ENCODE results near the gene C11orf97.

Gene C11orf97

GRCh38 chr11:94518300-94518699 is 6.0 kb downstream of the C11orf97 start:
- no peak overlapping the region for H3K56ac ChIP-seq (ENCODE audit: low read length)
- WGBS (ENCODE audit: extremely low coverage, insufficient coverage, low lambda C conversion rate), result no CpG with 5 or more reads among the region's 4 CpGs
- DNase-seq, result no peak
- no peaks in the 10 kb centered on the region for H3K27me3 ChIP-seq (ENCODE audit: insufficient read depth, low read length, poor library complexity)
- no peaks in the 10 kb centered on the region for H3K4me1 ChIP-seq (ENCODE audit: control insufficient read depth, low read depth, low read length)
- H3K4me3 ChIP-seq (ENCODE audit: low read length), result no peak overlapping the region
- no peaks in the 10 kb centered on the region for H3K79me1 ChIP-seq (ENCODE audit: low read length)
- H2BK120ac ChIP-seq (ENCODE audit: low read depth, low read length), result no peak overlapping the region
- no peak overlapping the region for H3K23ac ChIP-seq (ENCODE audit: low read length)
- H3K4me2 ChIP-seq (ENCODE audit: low read length), result no peak overlapping the region
- no peak overlapping the region for H3K27ac ChIP-seq (ENCODE audit: low read depth, low read length)
- H3K79me2 ChIP-seq (ENCODE audit: control insufficient read depth, insufficient read depth, low read length), result no peaks in the 10 kb centered on the region
- no peak overlapping the region for H3K4ac ChIP-seq (ENCODE audit: low read depth, low read length)
- no peak overlapping the region for H2BK15ac ChIP-seq (replicated peaks; ENCODE audit: low read depth)
- H2BK5ac ChIP-seq (ENCODE audit: low read length), result no peak overlapping the region
- no peak overlapping the region for H4K8ac ChIP-seq (ENCODE audit: low read depth, low read length)
- H3K9ac ChIP-seq (ENCODE audit: low read length), result no peak overlapping the region
- H2AK5ac ChIP-seq (ENCODE audit: low read length), result no peak overlapping the region
- no peak overlapping the region for H4K5ac ChIP-seq (ENCODE audit: low read length)
- H3K18ac ChIP-seq (ENCODE audit: low read length), result no peak overlapping the region
- H3K36me3 ChIP-seq (ENCODE audit: control insufficient read depth, insufficient read depth, low read length), result no peaks in the 10 kb centered on the region

DNA sequence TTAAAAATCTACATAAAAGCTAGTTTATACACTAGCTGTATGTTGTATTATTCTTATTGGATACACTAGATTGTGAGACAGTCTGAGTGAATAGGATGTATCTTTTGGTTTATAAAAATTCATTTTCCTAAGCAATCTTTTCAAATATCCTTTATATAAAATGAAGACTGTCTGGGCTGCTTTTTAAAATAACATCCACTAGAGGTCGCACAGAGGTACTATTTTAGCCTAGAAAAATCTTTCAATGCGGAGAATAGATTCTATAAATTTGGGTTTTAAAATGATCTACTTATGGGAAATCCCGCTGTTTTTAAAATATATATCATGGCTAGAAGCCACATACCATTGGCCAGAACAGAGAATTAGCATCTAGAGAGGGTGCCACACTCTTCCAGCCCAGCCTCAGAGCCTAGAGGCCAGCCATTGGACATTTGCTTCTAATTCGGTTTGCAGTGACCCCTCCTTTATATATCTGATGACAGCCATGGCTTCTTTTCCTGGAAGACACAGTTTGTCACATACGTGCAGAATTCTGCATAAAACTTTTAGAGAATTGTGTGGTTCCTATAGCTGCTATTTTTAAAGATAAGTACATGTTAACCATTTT is 7.3 kb downstream of the C11orf97 start:
- WGBS (ENCODE audit: extremely low coverage, insufficient coverage, low lambda C conversion rate), result no CpG with 5 or more reads among the region's 5 CpGs
- Histone ChIP-seq H2AK5ac (ENCODE audit: low read length) (no peak overlapping the region), H4K8ac (ENCODE audit: low read depth, low read length) (no peak overlapping the region), H3K27me3 (ENCODE audit: insufficient read depth, low read length, poor library complexity) (no peaks in the 10 kb centered on the region), H3K18ac (ENCODE audit: low read length) (no peak overlapping the region), H3K79me2 (ENCODE audit: control insufficient read depth, insufficient read depth, low read length) (no peaks in the 10 kb centered on the region), H3K9ac (ENCODE audit: low read length) (no peak overlapping the region), H4K5ac (ENCODE audit: low read length) (no peak overlapping the region), H3K4ac (ENCODE audit: low read depth, low read length) (no peak overlapping the region), H3K79me1 (ENCODE audit: low read length) (no peaks in the 10 kb centered on the region), H3K36me3 (ENCODE audit: control insufficient read depth, insufficient read depth, low read length) (no peaks in the 10 kb centered on the region), H3K23ac (ENCODE audit: low read length) (no peak overlapping the region), H3K56ac (ENCODE audit: low read length) (no peak overlapping the region), H2BK15ac (replicated peaks; ENCODE audit: low read depth) (no peak overlapping the region), H2BK120ac (ENCODE audit: low read depth, low read length) (no peak overlapping the region), H3K27ac (ENCODE audit: low read depth, low read length) (no peak overlapping the region), H3K4me3 (ENCODE audit: low read length) (no peak overlapping the region), H2BK5ac (ENCODE audit: low read length) (no peak overlapping the region), H3K4me2 (ENCODE audit: low read length) (no peak overlapping the region), H3K4me1 (ENCODE audit: control insufficient read depth, low read depth, low read length) (no peaks in the 10 kb centered on the region)
- DNase-seq, result no peak

- H2BK15ac ChIP-seq (replicated peaks; ENCODE audit: low read depth), result no peak overlapping the region
- H3K27ac ChIP-seq (ENCODE audit: low read depth, low read length), result no peak overlapping the region
- H3K4me1 ChIP-seq (ENCODE audit: control insufficient read depth, low read depth, low read length), result no peaks in the 10 kb centered on the region
- H3K4me2 ChIP-seq (ENCODE audit: low read length), result no peak overlapping the region
- H4K5ac ChIP-seq (ENCODE audit: low read length), result no peak overlapping the region
- no CpG with 5 or more reads among the region's 5 CpGs for WGBS (ENCODE audit: extremely low coverage, insufficient coverage, low lambda C conversion rate)
- no peak overlapping the region for H4K8ac ChIP-seq (ENCODE audit: low read depth, low read length)
- H2AK5ac ChIP-seq (ENCODE audit: low read length), result no peak overlapping the region
- peak; percentile 59 for DNase-seq
- no peaks in the 10 kb centered on the region for H3K79me1 ChIP-seq (ENCODE audit: low read length)
- no peak overlapping the region for H3K9ac ChIP-seq (ENCODE audit: low read length)
- H3K18ac ChIP-seq (ENCODE audit: low read length), result no peak overlapping the region
- H3K23ac ChIP-seq (ENCODE audit: low read length), result no peak overlapping the region
- H2BK120ac ChIP-seq (ENCODE audit: low read depth, low read length), result no peak overlapping the region
- H3K36me3 ChIP-seq (ENCODE audit: control insufficient read depth, insufficient read depth, low read length), result no peaks in the 10 kb centered on the region
- no peak overlapping the region for H3K4ac ChIP-seq (ENCODE audit: low read depth, low read length)
- H3K27me3 ChIP-seq (ENCODE audit: insufficient read depth, low read length, poor library complexity), result no peaks in the 10 kb centered on the region
- no peaks in the 10 kb centered on the region for H3K79me2 ChIP-seq (ENCODE audit: control insufficient read depth, insufficient read depth, low read length)
- no peak overlapping the region for H3K56ac ChIP-seq (ENCODE audit: low read length)
- H2BK5ac ChIP-seq (ENCODE audit: low read length), result no peak overlapping the region
- no peak overlapping the region for H3K4me3 ChIP-seq (ENCODE audit: low read length)
Measured at GRCh38 chr11:94521684-94522083, 9.4 kb downstream of the C11orf97 start.

DNA sequence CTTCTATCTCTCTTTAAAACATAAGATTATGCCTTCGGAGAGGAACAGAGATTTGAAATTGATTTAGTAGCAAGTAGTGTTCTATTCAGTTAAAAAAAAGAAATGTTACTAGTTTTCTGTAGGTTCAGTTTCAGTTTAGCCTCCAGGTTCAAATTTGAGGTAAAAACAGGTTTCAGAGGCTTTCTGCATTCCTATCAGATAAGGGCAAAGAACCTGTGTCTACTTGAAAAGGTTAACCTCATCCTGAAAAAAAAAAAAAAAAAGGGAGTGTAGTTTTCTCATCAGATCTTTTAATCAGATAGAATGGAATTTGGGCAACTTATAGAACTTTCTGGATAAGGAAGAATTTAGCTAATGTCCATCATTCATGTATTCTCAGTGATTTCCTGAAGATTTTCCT is 12.1 kb downstream of the C11orf97 start:
- Histone ChIP-seq H3K79me2 (ENCODE audit: control insufficient read depth, insufficient read depth, low read length) (no peaks in the 10 kb centered on the region), H3K4ac (ENCODE audit: low read depth, low read length) (no peak overlapping the region), H4K5ac (ENCODE audit: low read length) (no peak overlapping the region), H3K56ac (ENCODE audit: low read length) (no peak overlapping the region), H3K27me3 (ENCODE audit: insufficient read depth, low read length, poor library complexity) (no peaks in the 10 kb centered on the region), H2BK120ac (ENCODE audit: low read depth, low read length) (no peak overlapping the region), H3K4me1 (ENCODE audit: control insufficient read depth, low read depth, low read length) (no peaks in the 10 kb centered on the region), H3K4me2 (ENCODE audit: low read length) (no peak overlapping the region), H3K79me1 (ENCODE audit: low read length) (no peaks in the 10 kb centered on the region), H3K36me3 (ENCODE audit: control insufficient read depth, insufficient read depth, low read length) (no peaks in the 10 kb centered on the region), H3K9ac (ENCODE audit: low read length) (no peak overlapping the region), H3K4me3 (ENCODE audit: low read length) (no peak overlapping the region), H3K18ac (ENCODE audit: low read length) (no peak overlapping the region), H3K23ac (ENCODE audit: low read length) (no peak overlapping the region), H2AK5ac (ENCODE audit: low read length) (no peak overlapping the region), H4K8ac (ENCODE audit: low read depth, low read length) (no peak overlapping the region), H2BK15ac (replicated peaks; ENCODE audit: low read depth) (no peak overlapping the region), H3K27ac (ENCODE audit: low read depth, low read length) (no peak overlapping the region), H2BK5ac (ENCODE audit: low read length) (no peak overlapping the region)
- no CpG with 5 or more reads among the region's 1 CpG for WGBS (ENCODE audit: extremely low coverage, insufficient coverage, low lambda C conversion rate)
- DNase-seq, result no peak

- no peak overlapping the region for H2BK15ac ChIP-seq (replicated peaks; ENCODE audit: low read depth)
- H3K4me2 ChIP-seq (ENCODE audit: low read length), result no peak overlapping the region
- H3K36me3 ChIP-seq (ENCODE audit: control insufficient read depth, insufficient read depth, low read length), result no peaks in the 10 kb centered on the region
- no peak overlapping the region for H3K9ac ChIP-seq (ENCODE audit: low read length)
- no peak overlapping the region for H2AK5ac ChIP-seq (ENCODE audit: low read length)
- H3K4ac ChIP-seq (ENCODE audit: low read depth, low read length), result no peak overlapping the region
- no peak overlapping the region for H4K8ac ChIP-seq (ENCODE audit: low read depth, low read length)
- no peaks in the 10 kb centered on the region for H3K79me1 ChIP-seq (ENCODE audit: low read length)
- no peak overlapping the region for H3K18ac ChIP-seq (ENCODE audit: low read length)
- no peaks in the 10 kb centered on the region for H3K79me2 ChIP-seq (ENCODE audit: control insufficient read depth, insufficient read depth, low read length)
- no peak overlapping the region for H2BK5ac ChIP-seq (ENCODE audit: low read length)
- no peak overlapping the region for H3K27ac ChIP-seq (ENCODE audit: low read depth, low read length)
- H3K23ac ChIP-seq (ENCODE audit: low read length), result no peak overlapping the region
- H3K56ac ChIP-seq (ENCODE audit: low read length), result no peak overlapping the region
- no peaks in the 10 kb centered on the region for H3K27me3 ChIP-seq (ENCODE audit: insufficient read depth, low read length, poor library complexity)
- H2BK120ac ChIP-seq (ENCODE audit: low read depth, low read length), result no peak overlapping the region
- no CpG with 5 or more reads among the region's 5 CpGs for WGBS (ENCODE audit: extremely low coverage, insufficient coverage, low lambda C conversion rate)
- no peaks in the 10 kb centered on the region for H3K4me1 ChIP-seq (ENCODE audit: control insufficient read depth, low read depth, low read length)
- H3K4me3 ChIP-seq (ENCODE audit: low read length), result no peak overlapping the region
- H4K5ac ChIP-seq (ENCODE audit: low read length), result no peak overlapping the region
- DNase-seq, result no peak
Measured at GRCh38 chr11:94525546-94526324, 13.5 kb downstream of the C11orf97 start.
